Amygdala (tissue), 56 donors: Measurements from ENCODE around the gene HHAT.
"Not testable (repeated sequence)": the region's sequence is repeated elsewhere in the genome, so short reads cannot be mapped to it uniquely, and the experiment has no call there.

Experiments
- DNase-seq, 56 donors: peaks; one replicate each; lab custom pipeline; 2025; lab: John Stamatoyannopoulos, UW

HHAT gene

DNA sequence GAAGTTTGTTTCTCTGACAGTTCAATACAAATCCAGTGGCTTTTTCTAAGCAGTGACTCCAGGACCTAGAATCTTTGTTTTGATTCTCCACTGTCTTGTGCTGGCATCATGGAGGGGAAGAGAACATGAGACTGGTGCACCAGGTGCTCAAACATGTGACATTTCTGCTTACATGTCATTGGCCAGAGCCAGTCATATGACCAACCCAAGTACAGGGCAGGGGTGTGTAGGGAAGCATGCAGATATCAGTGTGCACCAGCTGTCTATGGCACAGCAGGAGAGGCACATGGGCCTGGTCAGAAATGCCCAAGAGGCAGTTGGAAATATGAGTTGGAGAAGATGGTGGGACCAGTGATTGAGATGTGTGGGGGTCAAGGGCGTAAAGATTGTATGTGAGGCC lies 297.0 kb downstream of the HHAT start:
- DNase-seq, result no peak

DNA sequence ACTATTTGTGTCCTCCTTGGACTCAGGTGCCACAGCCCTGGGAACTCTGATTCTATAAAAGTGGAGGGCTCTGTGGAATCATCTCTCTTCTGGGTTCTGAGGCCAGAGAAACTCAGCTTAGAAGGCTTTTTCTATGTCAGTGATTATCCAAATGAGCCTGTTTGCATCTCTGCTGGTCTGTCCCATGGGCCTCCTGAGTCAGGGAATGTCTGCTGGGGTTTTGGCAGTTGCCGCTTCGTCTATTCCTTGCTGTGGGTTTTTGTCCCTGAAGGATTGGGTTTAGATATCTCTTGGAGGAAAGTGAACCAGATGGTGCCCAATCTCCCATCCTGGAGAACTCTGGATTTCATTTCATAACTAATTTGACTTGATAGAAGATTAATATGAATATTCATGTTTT lies 297.6 kb downstream of the HHAT start:
- DNase-seq, result no peak

DNA sequence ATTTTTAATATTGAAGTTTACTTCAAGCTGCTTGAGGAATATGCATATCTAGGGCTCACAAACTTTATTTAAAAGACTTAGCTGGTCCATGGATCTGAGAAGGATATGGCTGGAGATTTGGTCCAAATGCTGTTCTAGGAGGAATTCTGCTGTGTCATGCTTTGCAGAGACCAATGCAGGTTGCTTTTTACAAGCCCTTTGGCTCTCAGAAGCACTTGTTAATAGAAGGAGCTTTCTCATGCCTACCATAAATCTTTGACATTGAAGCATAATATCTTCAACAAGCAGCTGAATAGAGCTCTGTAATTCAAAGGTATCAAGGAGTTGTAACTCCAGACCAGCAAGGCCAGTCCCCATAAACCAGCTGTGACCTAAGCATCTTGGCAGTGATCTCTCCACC lies 299.1 kb downstream of the HHAT start:
- no peak for DNase-seq

DNA sequence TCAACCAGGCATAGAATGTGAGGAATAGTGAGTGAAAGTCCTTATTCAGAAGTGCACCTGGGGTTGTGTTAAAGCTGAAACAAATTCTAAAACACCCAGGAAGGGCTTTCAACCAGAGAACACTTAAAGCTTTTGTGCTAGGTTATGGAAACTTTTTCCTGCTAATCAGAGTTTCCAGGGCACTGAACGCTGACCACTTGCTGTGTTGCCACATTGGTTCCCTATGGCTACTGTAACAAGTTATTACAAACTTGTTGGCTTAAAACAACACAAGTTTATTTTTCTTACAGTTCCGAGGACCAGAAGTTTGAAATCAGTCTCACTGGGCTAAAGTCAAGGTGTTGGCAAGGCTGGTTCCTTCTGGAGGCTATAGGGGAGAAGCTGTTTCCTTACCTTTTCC lies 300.6 kb downstream of the HHAT start:
- DNase-seq, result no peak

DNA sequence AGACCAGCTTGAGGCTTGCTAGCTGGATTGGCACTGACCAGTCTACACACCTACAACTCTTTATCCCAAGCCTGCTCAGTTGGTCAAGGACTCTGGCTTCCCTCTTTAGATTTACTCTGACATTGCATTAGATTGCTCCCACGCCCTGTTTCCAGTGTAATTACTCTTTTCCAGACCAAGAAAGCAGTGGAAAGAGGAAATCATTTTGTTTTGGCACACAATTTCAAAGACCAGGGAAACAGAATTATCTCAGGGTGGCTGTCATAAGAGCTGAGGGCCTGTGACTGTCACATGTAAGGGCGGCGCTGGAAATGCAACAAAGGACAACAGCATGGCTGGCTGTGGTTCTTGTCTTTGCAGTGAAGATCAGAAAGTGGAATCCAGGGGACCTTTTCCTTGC lies 302.7 kb downstream of the HHAT start:
- DNase-seq, result peak in 4 of 56 donors; percentile 8 to 37 (median 13)

DNA sequence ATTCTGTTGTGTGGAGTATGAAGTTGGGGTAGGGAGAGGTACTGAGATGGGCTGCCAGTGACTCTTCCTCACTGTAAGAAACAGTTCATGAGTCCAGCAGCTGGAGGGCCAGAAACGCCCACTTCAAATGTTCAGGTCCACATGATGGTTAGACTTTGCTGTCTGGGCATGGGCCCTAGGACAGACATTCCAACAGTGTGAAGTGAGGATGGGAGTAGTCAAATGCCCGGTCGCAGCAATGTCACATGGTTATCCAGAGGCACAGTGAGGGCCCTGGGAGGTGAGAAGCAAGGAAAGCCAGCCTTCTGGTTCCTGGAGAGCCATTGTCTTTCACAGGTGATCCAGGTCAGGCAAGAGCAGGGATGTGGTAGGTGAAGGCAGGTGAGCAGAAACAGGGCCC lies 304.4 kb downstream of the HHAT start:
- no peak for DNase-seq

GRCh38 chr1:210633636-210634035 lies 304.9 kb downstream of the HHAT start:
- DNase-seq, result peak in 29 of 56 donors; percentile 14 to 78 (median 43)

DNA sequence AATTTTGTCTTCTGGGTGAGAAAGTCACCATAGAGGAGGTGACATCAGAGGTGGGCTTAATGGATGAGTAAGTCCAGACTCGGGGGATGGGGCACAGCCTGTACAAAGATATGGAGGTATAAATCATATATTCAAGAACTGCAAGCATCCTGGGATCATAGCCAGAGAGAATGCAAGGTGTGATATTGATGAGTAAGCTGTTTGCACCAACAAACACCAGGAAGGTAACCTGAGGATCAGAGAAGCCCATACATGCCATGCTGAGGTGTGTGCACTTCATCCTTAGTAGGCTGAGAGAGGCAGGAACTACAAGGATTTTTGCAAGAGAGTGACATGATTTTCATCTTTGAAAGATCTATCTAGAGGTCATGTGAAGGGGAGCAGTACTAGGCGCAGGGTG lies 306.4 kb downstream of the HHAT start:
- no peak for DNase-seq

- DNase-seq, result no peak
Measured at GRCh38 chr1:210641582-210641981, 312.9 kb downstream of the HHAT start.

GRCh38 chr1:210645582-210646257 lies 317.0 kb downstream of the HHAT start:
- DNase-seq, result peak in 2 of 56 donors; percentile 13 to 14

GRCh38 chr1:210646258-210646616 lies 317.5 kb downstream of the HHAT start:
- DNase-seq, result no peak

DNA sequence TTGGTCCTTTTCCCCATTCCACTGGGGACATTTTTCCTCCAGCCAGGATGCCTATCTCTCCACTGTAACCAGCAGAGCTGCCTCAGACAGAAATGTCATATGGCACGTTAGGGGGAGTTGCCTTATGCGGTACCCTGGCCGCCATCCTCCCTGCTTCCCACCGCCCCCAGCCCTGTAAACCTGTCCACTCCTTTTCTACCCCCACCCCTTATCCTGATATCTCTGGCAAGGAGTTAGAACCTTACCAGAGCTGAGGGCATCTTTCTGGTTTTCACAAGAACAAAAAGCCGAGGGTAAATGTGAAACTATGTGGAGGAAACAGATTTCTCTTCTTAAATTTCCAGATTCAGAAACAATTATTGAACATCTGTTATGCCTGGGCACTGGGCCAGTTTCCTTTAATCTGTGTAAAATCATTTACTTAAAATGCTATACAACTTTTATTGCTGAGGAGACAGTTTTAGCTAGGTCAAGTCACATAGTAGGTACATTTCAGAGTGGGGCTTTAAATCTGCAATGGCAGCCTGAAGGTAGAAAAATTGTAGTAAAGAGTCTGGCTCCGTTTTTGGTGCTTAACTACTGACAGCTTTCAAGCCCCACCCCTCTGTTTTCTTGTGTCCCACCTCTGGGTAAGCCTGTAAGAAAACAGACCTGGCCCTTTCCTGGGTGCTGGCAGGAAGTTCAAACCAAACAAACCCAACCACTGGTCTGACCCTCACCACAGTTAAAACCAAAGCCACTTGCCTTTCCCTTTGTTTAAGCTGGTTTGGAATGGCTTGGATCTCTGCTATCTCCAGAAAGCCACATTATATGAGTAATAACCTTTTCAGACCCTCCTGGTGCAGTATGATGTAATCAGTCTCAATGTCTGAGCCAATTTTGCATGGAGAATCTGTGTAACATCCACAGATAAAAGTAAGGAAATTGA lies 319.0 kb downstream of the HHAT start:
- peak in 2 of 56 donors; percentile 4 to 41 for DNase-seq

DNA sequence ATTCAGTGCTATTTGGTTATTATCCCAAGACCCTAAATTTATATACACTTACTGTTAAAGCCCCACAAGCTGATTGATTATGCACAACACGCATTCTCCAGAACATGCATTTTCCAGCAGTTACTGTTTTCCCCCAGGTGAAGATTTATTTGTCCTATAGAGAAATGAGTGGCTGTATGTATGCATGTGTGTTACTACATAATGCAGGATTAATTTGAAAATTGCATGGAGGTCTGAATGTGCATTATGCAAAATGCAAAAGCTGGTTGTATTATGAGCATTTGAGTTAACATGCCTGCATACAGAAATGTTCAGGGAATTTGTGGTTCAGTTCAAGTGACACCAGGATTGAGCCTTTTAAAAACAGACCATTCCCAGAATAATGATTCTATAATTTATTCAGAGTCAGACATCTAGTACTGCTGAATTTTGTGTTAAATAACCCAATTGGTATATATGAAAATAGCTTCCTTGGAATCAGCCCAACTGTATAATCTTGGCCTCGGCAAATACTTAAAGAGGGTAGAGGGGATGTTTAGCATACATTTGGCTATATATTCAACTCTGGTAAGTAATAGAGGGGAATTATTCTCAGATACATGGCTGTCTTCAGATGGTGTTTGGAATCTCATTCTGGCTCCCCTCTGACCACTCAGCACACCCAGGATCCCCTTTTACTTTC lies 320.0 kb downstream of the HHAT start:
- DNase-seq, result no peak

DNA sequence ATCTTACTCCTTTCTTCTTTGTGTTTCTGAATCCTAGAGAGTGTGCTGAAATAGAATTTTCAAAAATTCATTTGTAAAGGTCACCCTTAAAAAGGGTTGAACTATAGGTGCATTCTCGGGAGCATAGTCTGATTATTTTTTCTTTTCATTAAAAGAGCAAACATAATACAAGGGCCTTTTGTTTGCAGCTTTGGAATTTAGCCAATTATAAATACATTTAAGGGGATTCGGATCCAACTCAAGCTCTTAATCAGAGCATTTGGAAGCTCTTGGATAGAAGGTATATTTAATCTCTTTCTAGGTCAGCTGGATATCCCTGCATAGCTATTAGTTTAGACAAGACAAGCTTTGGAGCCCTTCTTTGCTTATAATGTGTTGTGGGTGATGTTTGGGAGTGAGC lies 321.7 kb downstream of the HHAT start:
- no peak for DNase-seq

DNA sequence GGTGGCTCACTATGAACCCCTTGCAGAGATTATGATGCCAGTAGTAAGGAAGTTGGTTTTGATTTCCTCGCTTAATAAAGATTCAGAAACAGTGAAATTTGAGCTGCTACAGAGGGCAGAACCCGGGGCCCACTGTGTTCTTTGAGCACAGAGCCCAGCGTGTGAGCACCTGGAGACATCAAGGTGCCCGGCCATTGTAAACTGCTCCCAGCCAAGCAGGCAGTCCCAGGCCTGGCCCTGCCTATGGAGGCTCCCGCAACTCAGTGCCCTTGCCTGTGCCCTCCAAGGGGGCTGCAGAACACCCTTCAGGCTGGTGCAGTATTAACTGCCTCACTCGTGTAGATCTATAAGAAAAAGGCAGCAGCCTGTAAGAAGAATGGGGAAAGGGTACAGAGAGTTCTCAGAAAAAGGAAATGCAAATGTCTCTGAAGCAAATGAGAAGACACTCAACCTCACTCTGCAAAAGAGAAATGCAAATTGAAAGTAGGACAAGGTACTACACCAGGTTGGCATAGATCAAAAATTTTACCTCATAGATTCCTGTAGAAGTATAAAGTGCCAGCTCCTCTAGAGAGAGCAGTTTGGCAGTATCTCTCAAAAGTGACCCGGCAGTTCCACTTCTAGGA lies 323.7 kb downstream of the HHAT start:
- DNase-seq, result no peak

DNA sequence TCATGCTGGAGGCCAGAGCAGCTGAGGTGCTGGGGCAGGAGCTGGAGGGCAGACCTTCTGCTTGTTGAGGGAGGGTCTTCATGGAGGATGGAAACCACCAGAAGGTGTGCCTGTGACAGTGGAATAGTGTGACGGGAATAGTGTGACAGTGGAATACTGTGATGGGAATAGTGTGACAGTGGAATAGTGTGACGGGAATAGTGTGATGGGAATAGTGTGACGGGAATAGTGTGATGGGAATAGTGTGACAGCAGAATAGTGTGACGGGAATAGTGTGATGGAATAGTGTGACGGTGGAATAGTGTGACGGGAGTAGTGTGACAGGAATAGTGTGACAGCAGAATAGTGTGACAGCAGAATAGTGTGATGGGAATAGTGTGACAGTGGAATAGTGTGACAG lies 325.1 kb downstream of the HHAT start:
- DNase-seq, result peak in 3 of 56 donors; percentile 4 to 21 (median 5)

DNA sequence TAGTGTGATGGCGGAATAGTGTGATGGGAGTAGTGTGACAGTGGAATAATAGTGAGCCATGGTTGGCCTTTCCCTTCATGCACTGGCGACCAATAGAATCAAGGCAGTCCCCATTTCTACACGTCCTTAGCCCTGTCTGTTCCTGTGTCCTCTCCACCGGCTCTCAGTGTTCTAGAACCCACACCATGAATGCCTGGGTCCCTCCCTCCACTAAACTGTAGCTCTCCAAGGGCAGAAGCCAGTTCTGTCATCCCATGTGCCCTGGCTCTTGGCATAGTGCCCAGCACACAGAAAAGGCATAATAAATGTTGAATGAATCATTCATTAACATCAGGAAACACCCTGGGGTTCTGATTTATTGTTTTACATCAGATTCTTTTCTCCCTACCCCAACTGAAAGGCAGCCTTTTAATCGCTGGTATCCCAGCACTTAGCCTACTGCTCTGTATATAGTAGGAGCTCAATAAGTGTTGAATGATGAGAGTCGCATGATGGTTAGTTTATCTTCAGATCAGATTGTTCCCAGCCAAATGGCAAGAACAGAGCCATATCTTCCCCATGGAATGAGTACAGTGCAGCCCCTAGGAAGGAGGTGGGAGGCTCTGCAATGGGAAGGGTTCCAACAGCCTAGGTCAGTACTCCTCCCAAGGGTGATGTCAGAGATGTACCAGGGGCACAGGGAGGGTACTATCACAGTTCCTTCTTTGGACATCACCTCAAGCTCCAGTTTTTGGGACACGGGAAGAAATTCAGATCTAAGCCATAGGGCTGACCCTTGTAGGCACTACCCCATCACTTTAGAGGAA lies 325.7 kb downstream of the HHAT start:
- DNase-seq, result no peak

- DNase-seq, result no peak
Measured at GRCh38 chr1:210655511-210655910, 326.8 kb downstream of the HHAT start.

DNA sequence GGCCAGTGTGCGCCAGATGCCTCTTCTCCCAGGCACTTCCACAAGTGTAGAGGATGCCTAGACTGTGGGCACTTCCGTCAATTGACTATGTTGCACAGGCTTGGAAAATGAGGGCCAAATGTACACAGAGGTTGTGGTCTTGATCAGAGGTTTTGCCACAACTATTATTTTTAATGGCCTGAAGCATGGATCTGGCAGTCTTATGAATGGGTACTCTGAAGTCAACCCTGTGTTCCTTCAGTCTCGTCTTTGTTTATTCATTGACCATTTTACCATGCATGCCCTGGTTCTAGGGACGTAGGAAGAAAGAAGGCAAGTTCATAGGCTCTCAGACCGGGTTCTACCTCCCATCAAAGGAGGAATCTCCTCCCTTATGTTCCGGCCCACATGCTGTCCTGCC lies 329.1 kb downstream of the HHAT start:
- no peak for DNase-seq

- DNase-seq, result not testable (repeated sequence)
Measured at GRCh38 chr1:210661520-210661919, 332.8 kb downstream of the HHAT start.
